ENCODE measurements around the gene MAP2K5. TPM values are rescaled to one million over a fixed set of nuclear protein-coding genes. Genes with fewer than 3 reads are reported as not detected.

Gene MAP2K5
- total and polyA plus RNA-seq, 10 of the 15 experiments (the other 5 are each of a cell fraction or from before 2014, with no cell fraction given): 1.3 to 19.4 (median 9.6) TPM

DNA sequence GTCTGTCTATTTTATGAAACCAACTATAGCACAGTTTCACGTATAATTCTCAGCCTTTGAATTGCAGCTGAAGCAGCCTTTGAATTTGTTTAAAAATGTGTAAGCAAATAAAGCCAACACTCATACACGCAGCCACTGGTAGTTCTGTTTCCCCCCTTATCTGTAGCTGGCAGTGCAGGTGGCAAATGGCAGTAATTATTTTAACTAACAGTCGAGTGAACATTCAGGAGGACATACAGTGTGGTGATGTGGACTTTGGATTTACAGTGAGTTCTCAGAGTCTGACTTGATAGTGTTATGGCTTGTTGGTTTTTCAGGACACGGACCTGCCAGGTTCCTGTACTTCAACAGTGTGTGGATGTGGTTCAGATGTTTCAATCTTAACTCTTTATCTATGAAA lies 218.8 kb downstream of the MAP2K5 start (continued):
- TF ChIP-seq FOXK2 (IDR thresholded peaks at IDR 0.05) (no peak), JUNB (IDR thresholded peaks at IDR 0.05) (no peak), ETV6 (conservative IDR thresholded peaks at IDR 0.05 in 1 of 2, IDR thresholded peaks at IDR 0.05 in 1 of 2; ENCODE audit: borderline replicate concordance in 1 of 2, low read depth in 1 of 2) (no peak), EP300 (IDR thresholded peaks at IDR 0.05; ENCODE audit: borderline replicate concordance in 1 of 2, control insufficient read depth in 1 of 2, low read depth in 2 of 2, low read length in 2 of 2) (no peak), TBL1XR1 (IDR thresholded peaks at IDR 0.05; ENCODE audit: low read depth, low read length) (no peak)
- TF ChIP-seq, protein P1, sequence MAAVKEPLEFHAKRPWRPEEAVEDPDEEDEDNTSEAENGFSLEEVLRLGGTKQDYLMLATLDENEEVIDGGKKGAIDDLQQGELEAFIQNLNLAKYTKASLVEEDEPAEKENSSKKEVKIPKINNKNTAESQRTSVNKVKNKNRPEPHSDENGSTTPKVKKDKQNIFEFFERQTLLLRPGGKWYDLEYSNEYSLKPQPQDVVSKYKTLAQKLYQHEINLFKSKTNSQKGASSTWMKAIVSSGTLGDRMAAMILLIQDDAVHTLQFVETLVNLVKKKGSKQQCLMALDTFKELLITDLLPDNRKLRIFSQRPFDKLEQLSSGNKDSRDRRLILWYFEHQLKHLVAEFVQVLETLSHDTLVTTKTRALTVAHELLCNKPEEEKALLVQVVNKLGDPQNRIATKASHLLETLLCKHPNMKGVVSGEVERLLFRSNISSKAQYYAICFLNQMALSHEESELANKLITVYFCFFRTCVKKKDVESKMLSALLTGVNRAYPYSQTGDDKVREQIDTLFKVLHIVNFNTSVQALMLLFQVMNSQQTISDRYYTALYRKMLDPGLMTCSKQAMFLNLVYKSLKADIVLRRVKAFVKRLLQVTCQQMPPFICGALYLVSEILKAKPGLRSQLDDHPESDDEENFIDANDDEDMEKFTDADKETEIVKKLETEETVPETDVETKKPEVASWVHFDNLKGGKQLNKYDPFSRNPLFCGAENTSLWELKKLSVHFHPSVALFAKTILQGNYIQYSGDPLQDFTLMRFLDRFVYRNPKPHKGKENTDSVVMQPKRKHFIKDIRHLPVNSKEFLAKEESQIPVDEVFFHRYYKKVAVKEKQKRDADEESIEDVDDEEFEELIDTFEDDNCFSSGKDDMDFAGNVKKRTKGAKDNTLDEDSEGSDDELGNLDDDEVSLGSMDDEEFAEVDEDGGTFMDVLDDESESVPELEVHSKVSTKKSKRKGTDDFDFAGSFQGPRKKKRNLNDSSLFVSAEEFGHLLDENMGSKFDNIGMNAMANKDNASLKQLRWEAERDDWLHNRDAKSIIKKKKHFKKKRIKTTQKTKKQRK (IDR thresholded peaks at IDR 0.05; ENCODE audit: low read depth, low read length): no peak
- TF ChIP-seq, protein P2, sequence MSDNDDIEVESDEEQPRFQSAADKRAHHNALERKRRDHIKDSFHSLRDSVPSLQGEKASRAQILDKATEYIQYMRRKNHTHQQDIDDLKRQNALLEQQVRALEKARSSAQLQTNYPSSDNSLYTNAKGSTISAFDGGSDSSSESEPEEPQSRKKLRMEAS (IDR thresholded peaks at IDR 0.05; ENCODE audit: low read depth, low read length): no peak

All from GM12878 (cell line).